CD4-positive, CD25-positive, alpha-beta regulatory T cell (primary cell): ENCODE measurements around the gene PIK3R6. TPM values are rescaled to one million over a fixed set of nuclear protein-coding genes. Genes with fewer than 3 reads are reported as not detected.
"Not testable (repeated sequence)": the region's sequence is repeated elsewhere in the genome, so short reads cannot be mapped to it uniquely, and the experiment has no call there.

ENCODE experiments used
- ATAC-seq, 2 donors: fragments of 150-1000 bp; cut with Tn5 transposase; one replicate each; pipeline ENCODE4 v1.10.0; 2021; ENCODE audit warnings: low read depth in 2 of 2, moderate number of reproducible peaks in 2 of 2, moderate library complexity in 1 of 2
- DNase-seq, 3 donors: peaks; one replicate each; pipeline versions ENCODE4 v3.0.0 to v3.0.0-alpha.2; 2012 to 2022; ENCODE audit warnings: mixed read lengths in 1 of 3
- H3K27ac ChIP-seq: one replicate; pipeline ENCODE4 v1.7.0; 2013; ENCODE audit warnings: mild to moderate bottlenecking, low read length; ENCODE audit not compliant: insufficient read depth, poor library complexity, severe bottlenecking
- H3K27me3 ChIP-seq: one replicate; pipeline ENCODE4 v1.7.0; 2013; ENCODE audit warnings: low read length; ENCODE audit not compliant: control insufficient read depth, insufficient read depth
- H3K36me3 ChIP-seq: one replicate; pipeline ENCODE4 v1.7.0; 2013; ENCODE audit warnings: mild to moderate bottlenecking, low read length, moderate library complexity; ENCODE audit not compliant: control insufficient read depth, insufficient read depth
- H3K4me1 ChIP-seq: 2 replicates; pipeline ENCODE4 v1.7.0; 2013; ENCODE audit warnings: mild to moderate bottlenecking, low read length; ENCODE audit not compliant: insufficient read depth, control insufficient read depth, poor library complexity, severe bottlenecking
- H3K4me3 ChIP-seq: one replicate; pipeline ENCODE4 v1.7.0; 2013; ENCODE audit warnings: low read depth, mild to moderate bottlenecking, low read length, moderate library complexity
- H3K9me3 ChIP-seq, 2 experiments: 1 replicate in 1 of 2; 2 replicates in 1 of 2; pipeline ENCODE4 v1.7.0; 2013; ENCODE audit warnings: low read length in 2 of 2, mild to moderate bottlenecking in 1 of 2, moderate library complexity in 1 of 2; ENCODE audit not compliant: control insufficient read depth in 2 of 2
- H3K27ac Mint-ChIP-seq, 3 donors: one replicate each; pipeline ENCODE4 v1.8.0; 2020 to 2022; ENCODE audit warnings: mild to moderate bottlenecking in 3 of 3, mixed read lengths in 3 of 3, moderate library complexity in 2 of 3
- H3K27me3 Mint-ChIP-seq: one replicate; pipeline ENCODE4 v1.8.0; 2022; ENCODE audit warnings: mild to moderate bottlenecking, mixed read lengths
- H3K36me3 Mint-ChIP-seq: one replicate; pipeline ENCODE4 v1.8.0; 2020; ENCODE audit warnings: mixed read lengths
- H3K4me1 Mint-ChIP-seq, 4 donors: one replicate each; pipeline ENCODE4 v1.8.0; 2020 to 2022; ENCODE audit warnings: mixed read lengths in 4 of 4, mild to moderate bottlenecking in 1 of 4
- H3K4me3 Mint-ChIP-seq, 4 donors: one replicate each; pipeline ENCODE4 v1.8.0; 2020 to 2022; ENCODE audit warnings: mild to moderate bottlenecking in 4 of 4, mixed read lengths in 4 of 4, moderate library complexity in 3 of 4
- H3K9me3 Mint-ChIP-seq, 7 donors: one replicate each; pipeline ENCODE4 v1.8.0; 2020 to 2022; ENCODE audit warnings: mixed read lengths in 7 of 7, mild to moderate bottlenecking in 3 of 7, moderate library complexity in 2 of 7
- polyA plus RNA-seq, 4 donors: library from polyadenylated mRNA; unstranded; fragments of 300-500 nt; fragmentation: Illumina TruSeq; gene quantifications; one replicate each; pipeline ENCODE4 v1.2.3, GENCODE V29; 2021
- total RNA-seq: library from RNA; stranded (reverse); gene quantifications from one replicate; pipeline ENCODE4 v1.2.3, GENCODE V29; 2022

PIK3R6 gene
- total and polyA plus RNA-seq, 5 donors from 2014 or later, result 1.1 TPM; not detected in 4

GRCh38 chr17:8821446-8822105 is 45.9 kb downstream of the PIK3R6 start:
- H3K9me3 Mint-ChIP-seq, result peaks cover 0 to 6% (median 0%) of the 10 kb centered on the region in 7 donors
- H3K36me3 Mint-ChIP-seq, result peaks cover 5% of the 10 kb centered on the region
- H3K4me1 Mint-ChIP-seq, result peaks cover 0 to 2% (median 0%) of the 10 kb centered on the region in 4 donors
- H3K27ac Mint-ChIP-seq, result no peak overlapping the region
- Histone ChIP-seq H3K4me3 (no peak overlapping the region), H3K27ac (no peak overlapping the region), H3K36me3 (no peaks in the 10 kb centered on the region), H3K9me3 (peaks cover 0 to 2% of the 10 kb centered on the region in 2 experiments), H3K27me3 (no peaks in the 10 kb centered on the region), H3K4me1 (no peaks in the 10 kb centered on the region)
- DNase-seq, result no peak
- H3K27me3 Mint-ChIP-seq, result peaks cover 13% of the 10 kb centered on the region
- H3K4me3 Mint-ChIP-seq, result no peak overlapping the region
- ATAC-seq, result no peak

GRCh38 chr17:8820311-8821010 is 47.0 kb downstream of the PIK3R6 start:
- Mint-ChIP-seq H3K4me3 (no peak overlapping the region), H3K27me3 (peaks cover 18% of the 10 kb centered on the region), H3K27ac (no peak overlapping the region), H3K4me1 (peaks cover 0 to 2% (median 0%) of the 10 kb centered on the region in 4 donors), H3K36me3 (peaks cover 5% of the 10 kb centered on the region), H3K9me3 (peaks cover 0 to 6% (median 0%) of the 10 kb centered on the region in 7 donors)
- no peaks in the 10 kb centered on the region for H3K36me3 ChIP-seq
- no peak overlapping the region for H3K4me3 ChIP-seq
- no peaks in the 10 kb centered on the region for H3K4me1 ChIP-seq
- ATAC-seq (no peak), DNase-seq (no peak)
- peaks cover 0 to 2% of the 10 kb centered on the region in 2 experiments for H3K9me3 ChIP-seq
- peaks cover 2% of the 10 kb centered on the region for H3K27me3 ChIP-seq
- H3K27ac ChIP-seq, result no peak overlapping the region

DNA sequence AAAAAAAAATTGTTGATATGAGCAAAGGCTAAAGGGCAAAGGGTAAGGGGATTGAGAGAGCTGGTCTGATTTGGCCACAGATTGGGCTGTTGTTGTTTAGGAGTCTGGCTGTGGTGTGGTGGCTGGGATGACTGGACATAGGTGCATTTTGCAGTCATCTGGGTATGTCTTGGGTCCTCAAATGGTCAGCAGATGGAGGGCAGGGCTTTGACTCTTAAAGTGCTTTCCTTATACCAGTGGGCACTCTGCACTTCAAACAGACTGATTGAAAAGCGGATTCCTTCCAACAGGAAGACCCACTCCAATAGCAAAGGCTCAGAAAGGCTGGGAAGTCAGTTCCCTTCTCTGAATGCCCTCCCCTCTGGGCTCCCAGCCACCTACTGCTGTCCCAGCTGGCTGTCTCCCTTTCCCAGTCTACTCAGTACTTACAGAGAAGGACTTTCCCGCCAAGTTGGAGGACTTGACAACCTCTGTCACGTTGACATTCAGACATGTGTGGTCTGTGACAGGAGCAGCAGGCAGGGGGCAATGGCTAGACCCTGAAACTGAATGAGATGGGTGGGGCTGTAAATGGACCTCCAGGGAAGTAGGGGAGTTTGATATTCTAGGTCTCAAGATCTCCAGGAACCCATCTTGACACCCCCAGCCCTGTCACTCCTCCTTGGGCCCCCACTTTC is 48.7 kb downstream of the PIK3R6 start:
- ATAC-seq (no peak), DNase-seq (no peak)
- no peak overlapping the region for H3K27ac ChIP-seq
- no peak overlapping the region for H3K4me3 ChIP-seq
- H3K4me3 Mint-ChIP-seq, result no peak overlapping the region
- no peaks in the 10 kb centered on the region for H3K9me3 ChIP-seq
- peaks cover 2% of the 10 kb centered on the region for H3K27me3 ChIP-seq
- H3K27ac Mint-ChIP-seq, result no peak overlapping the region
- H3K9me3 Mint-ChIP-seq, result peaks cover 0 to 6% (median 0%) of the 10 kb centered on the region in 7 donors
- no peaks in the 10 kb centered on the region for H3K36me3 ChIP-seq
- H3K36me3 Mint-ChIP-seq, result peaks cover 5% of the 10 kb centered on the region
- no peaks in the 10 kb centered on the region for H3K4me1 ChIP-seq
- H3K4me1 Mint-ChIP-seq, result peaks cover 0 to 2% (median 0%) of the 10 kb centered on the region in 4 donors
- H3K27me3 Mint-ChIP-seq, result peaks cover 28% of the 10 kb centered on the region

GRCh38 chr17:8818047-8818446 is 49.4 kb downstream of the PIK3R6 start:
- H3K4me1 Mint-ChIP-seq, result peaks cover 0 to 2% (median 0%) of the 10 kb centered on the region in 4 donors
- H3K27me3 ChIP-seq, result peaks cover 5% of the 10 kb centered on the region
- no peaks in the 10 kb centered on the region for H3K36me3 ChIP-seq
- H3K27me3 Mint-ChIP-seq, result peaks cover 34% of the 10 kb centered on the region
- H3K27ac ChIP-seq, result no peak overlapping the region
- no peak overlapping the region for H3K4me3 ChIP-seq
- H3K4me1 ChIP-seq, result no peaks in the 10 kb centered on the region
- ATAC-seq, result no peak
- H3K4me3 Mint-ChIP-seq, result no peak overlapping the region
- H3K36me3 Mint-ChIP-seq, result peaks cover 5% of the 10 kb centered on the region
- peaks cover 0 to 6% (median 2%) of the 10 kb centered on the region in 7 donors for H3K9me3 Mint-ChIP-seq
- H3K9me3 ChIP-seq, result no peaks in the 10 kb centered on the region
- H3K27ac Mint-ChIP-seq, result no peak overlapping the region
- DNase-seq, result no peak

GRCh38 chr17:8806926-8807550 is 60.4 kb downstream of the PIK3R6 start:
- Histone ChIP-seq H3K4me1 (no peaks in the 10 kb centered on the region), H3K9me3 (peaks cover 5 to 17% of the 10 kb centered on the region in 2 experiments), H3K4me3 (no peak overlapping the region), H3K27me3 (peaks cover 4% of the 10 kb centered on the region), H3K36me3 (no peaks in the 10 kb centered on the region), H3K27ac (no peak overlapping the region)
- Mint-ChIP-seq H3K9me3 (peaks cover 0 to 40% (median 9%) of the 10 kb centered on the region in 7 donors), H3K27ac (peak overlapping the region in 1 of 3 donors; percentile 86), H3K4me3 (no peak overlapping the region), H3K36me3 (peaks cover 8% of the 10 kb centered on the region), H3K4me1 (peaks cover 0 to 2% (median 0%) of the 10 kb centered on the region in 4 donors), H3K27me3 (peaks cover 23% of the 10 kb centered on the region)
- no peak for DNase-seq
- ATAC-seq, result peak; percentile 44 to 57

GRCh38 chr17:8806253-8806925 is 61.1 kb downstream of the PIK3R6 start:
- DNase-seq, result no peak
- Histone ChIP-seq H3K4me3 (no peak overlapping the region), H3K9me3 (peaks cover 5 to 17% of the 10 kb centered on the region in 2 experiments), H3K27ac (no peak overlapping the region), H3K4me1 (no peaks in the 10 kb centered on the region), H3K36me3 (no peaks in the 10 kb centered on the region), H3K27me3 (peaks cover 4% of the 10 kb centered on the region)
- peak in 1 of 2 donors; percentile 31 for ATAC-seq
- Mint-ChIP-seq H3K27ac (peak overlapping the region in 1 of 3 donors; percentile 86), H3K27me3 (peaks cover 23% of the 10 kb centered on the region), H3K4me3 (no peak overlapping the region), H3K4me1 (peaks cover 0 to 2% (median 0%) of the 10 kb centered on the region in 4 donors), H3K36me3 (peaks cover 8% of the 10 kb centered on the region), H3K9me3 (peaks cover 0 to 35% (median 6%) of the 10 kb centered on the region in 7 donors)

DNA sequence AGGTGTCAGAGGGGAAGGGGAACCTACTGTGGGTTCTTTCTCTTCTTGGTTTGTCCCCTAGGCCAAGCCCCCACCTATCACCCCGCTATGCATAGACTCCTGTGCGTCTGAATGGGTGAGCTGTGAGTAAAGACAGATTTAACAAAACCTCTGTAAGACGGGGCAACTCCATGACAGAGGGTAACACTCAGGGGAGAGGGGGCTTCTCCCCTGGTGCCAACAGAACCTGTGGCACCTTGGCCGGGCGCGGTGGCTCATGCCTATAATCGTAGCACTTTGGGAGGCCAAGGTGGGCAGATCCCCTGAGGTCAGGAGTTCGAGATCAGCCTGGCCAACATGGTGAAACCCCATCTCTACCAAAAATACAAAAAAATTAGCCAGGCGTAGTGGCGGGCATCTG is 62.1 kb downstream of the PIK3R6 start:
- not testable (repeated sequence) for H3K36me3 ChIP-seq, H3K27ac Mint-ChIP-seq

More for the DNA sequence above, 62.1 kb downstream of the PIK3R6 start:
- H3K4me1 Mint-ChIP-seq, H3K27me3 ChIP-seq, ATAC-seq, H3K36me3 Mint-ChIP-seq, H3K4me3 ChIP-seq, DNase-seq, H3K4me3 Mint-ChIP-seq, H3K27ac ChIP-seq, H3K4me1 ChIP-seq: not testable (repeated sequence)
- Mint-ChIP-seq H3K9me3 (peaks cover 0 to 26% (median 3%) of the 10 kb centered on the region in 7 donors), H3K27me3 (peaks cover 19% of the 10 kb centered on the region)
- peaks cover 5 to 14% of the 10 kb centered on the region in 2 experiments for H3K9me3 ChIP-seq
